Astrocyte (in vitro differentiated cells and primary cell): ENCODE results near the gene ULK4. TPM values are rescaled to one million over a fixed set of nuclear protein-coding genes. Genes with fewer than 3 reads are reported as not detected.

Experiments used
- DNase-seq: peaks from one replicate; pipeline ENCODE4 v3.0.0-alpha.2; 2010; ENCODE audit warnings: low read depth
- FAIRE-seq: peaks from 2 replicates; lab custom pipeline; 2011; peaks lifted over from hg19 to GRCh38; lab: Jason Lieb, UNC
- H2AFZ ChIP-seq: 2 replicates; pipeline ENCODE4 v1.6.0; 2012; ENCODE audit warnings: low read depth, low read length, inconsistent platforms
- H3K27ac ChIP-seq: 2 replicates; pipeline ENCODE4 v1.5.1; 2011; ENCODE audit warnings: low read depth, low read length, inconsistent platforms
- H3K27me3 ChIP-seq: 2 replicates; pipeline ENCODE4 v1.6.0; 2011; ENCODE audit warnings: low read length, inconsistent platforms; ENCODE audit not compliant: insufficient read depth
- H3K36me3 ChIP-seq: 2 replicates; pipeline ENCODE4 v1.5.1; 2011; ENCODE audit warnings: low read length, inconsistent platforms; ENCODE audit not compliant: insufficient read depth
- H3K4me1 ChIP-seq: 2 replicates; pipeline ENCODE4 v1.5.1; 2011; ENCODE audit warnings: low read length, inconsistent platforms; ENCODE audit not compliant: insufficient read depth
- H3K4me2 ChIP-seq: 2 replicates; pipeline ENCODE4 v1.6.0; 2012; ENCODE audit warnings: low read length, inconsistent platforms
- H3K4me3 ChIP-seq: 2 replicates; pipeline ENCODE4 v1.5.1; 2011; ENCODE audit warnings: low read depth, mild to moderate bottlenecking, low read length, inconsistent platforms; ENCODE audit not compliant: insufficient read depth
- H3K79me2 ChIP-seq: 2 replicates; pipeline ENCODE4 v1.6.0; 2012; ENCODE audit warnings: mild to moderate bottlenecking, low read length, inconsistent platforms; ENCODE audit not compliant: insufficient read depth
- H3K9ac ChIP-seq: 2 replicates; pipeline ENCODE4 v1.6.0; 2012; ENCODE audit warnings: mild to moderate bottlenecking, low read length, inconsistent platforms
- H3K9me3 ChIP-seq: 2 replicates; pipeline ENCODE4 v1.5.1; 2012; ENCODE audit warnings: low read depth, mild to moderate bottlenecking, low read length, inconsistent platforms; ENCODE audit not compliant: insufficient read depth
- H4K20me1 ChIP-seq: 2 replicates; pipeline ENCODE4 v1.6.0; 2012; ENCODE audit warnings: low read length, inconsistent platforms; ENCODE audit not compliant: insufficient read depth
- H3K27ac Mint-ChIP-seq: one replicate; pipeline ENCODE4 v1.8.0; 2021; ENCODE audit warnings: mild to moderate bottlenecking, mixed read lengths; ENCODE audit not compliant: unreplicated experiment
- H3K27me3 Mint-ChIP-seq: one replicate; pipeline ENCODE4 v1.8.0; 2021; ENCODE audit warnings: low read depth, mixed read lengths; ENCODE audit not compliant: unreplicated experiment
- H3K36me3 Mint-ChIP-seq: one replicate; pipeline ENCODE4 v1.8.0; 2021; ENCODE audit warnings: low read depth, mixed read lengths; ENCODE audit not compliant: unreplicated experiment
- H3K4me1 Mint-ChIP-seq: one replicate; pipeline ENCODE4 v1.8.0; 2021; ENCODE audit warnings: low read depth, mixed read lengths; ENCODE audit not compliant: unreplicated experiment
- H3K4me3 Mint-ChIP-seq: one replicate; pipeline ENCODE4 v1.8.0; 2021; ENCODE audit warnings: mild to moderate bottlenecking, moderate library complexity, mixed read lengths; ENCODE audit not compliant: unreplicated experiment
- H3K9me3 Mint-ChIP-seq: one replicate; pipeline ENCODE4 v1.8.0; 2021; ENCODE audit warnings: mild to moderate bottlenecking, mixed read lengths; ENCODE audit not compliant: unreplicated experiment
- EZH2 ChIP-seq: IDR thresholded peaks from 2 replicates; pipeline ENCODE4 v1.6.1; 2012; ENCODE audit warnings: mild to moderate bottlenecking, low read length, inconsistent platforms; ENCODE audit not compliant: insufficient read depth
- total RNA-seq: library from RNA; stranded (reverse); gene quantifications from 2 replicates; pipeline ENCODE4 v1.2.1, GENCODE V29; 2021
- TF ChIP-seq, protein P1 (sequence below): IDR thresholded peaks from 2 replicates; pipeline ENCODE4 v1.5.1; 2011; ENCODE audit warnings: low read depth, mild to moderate bottlenecking, inconsistent platforms, low read length, moderate library complexity; ENCODE audit not compliant: insufficient read depth

Gene ULK4
- total RNA-seq, 1 donor from 2014 or later: 6.6 TPM

DNA sequence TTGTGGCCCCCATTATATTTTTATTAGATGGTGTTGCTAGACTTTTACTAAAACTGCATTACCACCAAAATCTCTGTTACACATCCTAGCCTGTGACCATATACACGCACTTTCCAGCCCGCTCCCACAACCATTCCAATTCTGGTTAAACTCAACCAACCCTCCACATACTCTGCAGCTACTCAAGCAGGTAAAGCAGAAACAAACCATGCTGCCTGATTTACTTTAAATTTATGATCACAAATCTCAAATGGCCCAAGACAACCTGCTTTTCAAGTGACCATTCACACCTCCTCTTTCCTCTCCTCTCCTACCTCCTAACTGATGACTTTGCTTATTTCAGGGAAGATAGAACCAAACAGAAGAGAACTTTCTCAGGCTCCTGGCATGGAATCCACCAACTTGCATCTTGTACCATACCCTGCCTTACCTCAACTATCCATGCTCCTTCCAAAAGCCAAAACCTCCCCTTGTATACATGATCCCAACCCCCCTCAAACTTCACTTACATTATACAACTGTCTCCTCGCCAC, 18.5 kb downstream of the ULK4 start:
- no peaks in the 10 kb centered on the region for H3K9me3 ChIP-seq
- H3K36me3 ChIP-seq: peaks cover 4% of the 10 kb centered on the region
- no peak overlapping the region for H3K9ac ChIP-seq
- H3K79me2 ChIP-seq: no peaks in the 10 kb centered on the region
- no peak overlapping the region for H3K4me3 ChIP-seq
- H3K27me3 ChIP-seq: no peaks in the 10 kb centered on the region
- no peak overlapping the region for H3K4me2 ChIP-seq
- peaks cover 3% of the 10 kb centered on the region for H3K9me3 Mint-ChIP-seq
- no peaks in the 10 kb centered on the region for H3K27me3 Mint-ChIP-seq
- H3K36me3 Mint-ChIP-seq: peaks cover 8% of the 10 kb centered on the region
- H3K27ac ChIP-seq: no peak overlapping the region
- H3K4me1 ChIP-seq: no peaks in the 10 kb centered on the region
- DNase-seq: no peak
- no peak overlapping the region for H3K27ac Mint-ChIP-seq
- no peak for FAIRE-seq
- no peaks in the 10 kb centered on the region for H4K20me1 ChIP-seq
- H2AFZ ChIP-seq: no peak overlapping the region
- H3K4me1 Mint-ChIP-seq: no peaks in the 10 kb centered on the region
- H3K4me3 Mint-ChIP-seq: no peak overlapping the region
- no peak for TF ChIP-seq EZH2
- TF ChIP-seq, protein P1, sequence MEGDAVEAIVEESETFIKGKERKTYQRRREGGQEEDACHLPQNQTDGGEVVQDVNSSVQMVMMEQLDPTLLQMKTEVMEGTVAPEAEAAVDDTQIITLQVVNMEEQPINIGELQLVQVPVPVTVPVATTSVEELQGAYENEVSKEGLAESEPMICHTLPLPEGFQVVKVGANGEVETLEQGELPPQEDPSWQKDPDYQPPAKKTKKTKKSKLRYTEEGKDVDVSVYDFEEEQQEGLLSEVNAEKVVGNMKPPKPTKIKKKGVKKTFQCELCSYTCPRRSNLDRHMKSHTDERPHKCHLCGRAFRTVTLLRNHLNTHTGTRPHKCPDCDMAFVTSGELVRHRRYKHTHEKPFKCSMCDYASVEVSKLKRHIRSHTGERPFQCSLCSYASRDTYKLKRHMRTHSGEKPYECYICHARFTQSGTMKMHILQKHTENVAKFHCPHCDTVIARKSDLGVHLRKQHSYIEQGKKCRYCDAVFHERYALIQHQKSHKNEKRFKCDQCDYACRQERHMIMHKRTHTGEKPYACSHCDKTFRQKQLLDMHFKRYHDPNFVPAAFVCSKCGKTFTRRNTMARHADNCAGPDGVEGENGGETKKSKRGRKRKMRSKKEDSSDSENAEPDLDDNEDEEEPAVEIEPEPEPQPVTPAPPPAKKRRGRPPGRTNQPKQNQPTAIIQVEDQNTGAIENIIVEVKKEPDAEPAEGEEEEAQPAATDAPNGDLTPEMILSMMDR: no peak

- Histone ChIP-seq H3K9me3 (no peaks in the 10 kb centered on the region), H3K79me2 (no peaks in the 10 kb centered on the region), H3K27ac (no peak overlapping the region), H3K36me3 (no peaks in the 10 kb centered on the region), H3K4me3 (no peak overlapping the region), H2AFZ (no peak overlapping the region), H3K4me2 (no peak overlapping the region), H4K20me1 (no peaks in the 10 kb centered on the region), H3K4me1 (no peaks in the 10 kb centered on the region), H3K27me3 (no peaks in the 10 kb centered on the region), H3K9ac (no peak overlapping the region)
- DNase-seq (no peak), FAIRE-seq (no peak)
- H3K4me1 Mint-ChIP-seq: no peaks in the 10 kb centered on the region
- peaks cover 1% of the 10 kb centered on the region for H3K36me3 Mint-ChIP-seq
- TF ChIP-seq, protein P1: no peak
- no peak for TF ChIP-seq EZH2
- H3K9me3 Mint-ChIP-seq: peaks cover 3% of the 10 kb centered on the region
- H3K27ac Mint-ChIP-seq: no peak overlapping the region
- no peak overlapping the region for H3K4me3 Mint-ChIP-seq
- H3K27me3 Mint-ChIP-seq: no peaks in the 10 kb centered on the region
Measured at GRCh38 chr3:41940393-41940792, 21.5 kb downstream of the ULK4 start.

DNA sequence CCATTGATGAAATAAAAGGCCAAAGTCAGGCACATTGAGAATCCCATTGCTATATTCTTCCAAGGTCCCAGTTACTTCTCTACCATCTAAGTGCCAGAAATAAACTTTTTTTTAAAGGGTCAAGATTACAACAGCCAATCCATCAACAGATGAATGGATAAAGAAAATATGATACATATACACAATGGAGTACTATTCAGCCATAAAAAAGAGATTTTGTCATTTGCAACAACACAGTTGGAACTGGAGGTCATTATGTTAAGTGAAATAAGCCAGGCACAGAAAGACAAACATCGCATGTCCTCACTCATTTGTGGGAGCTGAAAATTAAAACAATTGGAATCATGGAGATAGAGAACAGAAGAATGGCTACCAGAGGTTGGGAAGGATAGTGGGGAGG, 25.5 kb downstream of the ULK4 start:
- Mint-ChIP-seq H3K36me3 (no peaks in the 10 kb centered on the region), H3K9me3 (peaks cover 3% of the 10 kb centered on the region), H3K27me3 (no peaks in the 10 kb centered on the region), H3K4me1 (no peaks in the 10 kb centered on the region), H3K27ac (no peak overlapping the region), H3K4me3 (no peak overlapping the region)
- Histone ChIP-seq H3K27me3 (no peaks in the 10 kb centered on the region), H2AFZ (no peak overlapping the region), H3K4me1 (no peaks in the 10 kb centered on the region), H3K36me3 (no peaks in the 10 kb centered on the region), H3K9me3 (no peaks in the 10 kb centered on the region), H3K9ac (no peak overlapping the region), H3K4me2 (no peak overlapping the region), H3K4me3 (no peak overlapping the region), H4K20me1 (no peaks in the 10 kb centered on the region), H3K27ac (no peak overlapping the region), H3K79me2 (no peaks in the 10 kb centered on the region)
- no peak for DNase-seq
- no peak for FAIRE-seq
- TF ChIP-seq EZH2: no peak
- TF ChIP-seq, protein P1: no peak
